ENCODE measurements around the gene USH1G. TPM values are rescaled to one million over a fixed set of nuclear protein-coding genes. Genes with fewer than 3 reads are reported as not detected.

The USH1G gene
- total and polyA plus RNA-seq, 2 of the 13 experiments (the other 11 are each of a cell fraction or from before 2014, with no cell fraction given) = 0.04 TPM; not detected in 1

DNA sequence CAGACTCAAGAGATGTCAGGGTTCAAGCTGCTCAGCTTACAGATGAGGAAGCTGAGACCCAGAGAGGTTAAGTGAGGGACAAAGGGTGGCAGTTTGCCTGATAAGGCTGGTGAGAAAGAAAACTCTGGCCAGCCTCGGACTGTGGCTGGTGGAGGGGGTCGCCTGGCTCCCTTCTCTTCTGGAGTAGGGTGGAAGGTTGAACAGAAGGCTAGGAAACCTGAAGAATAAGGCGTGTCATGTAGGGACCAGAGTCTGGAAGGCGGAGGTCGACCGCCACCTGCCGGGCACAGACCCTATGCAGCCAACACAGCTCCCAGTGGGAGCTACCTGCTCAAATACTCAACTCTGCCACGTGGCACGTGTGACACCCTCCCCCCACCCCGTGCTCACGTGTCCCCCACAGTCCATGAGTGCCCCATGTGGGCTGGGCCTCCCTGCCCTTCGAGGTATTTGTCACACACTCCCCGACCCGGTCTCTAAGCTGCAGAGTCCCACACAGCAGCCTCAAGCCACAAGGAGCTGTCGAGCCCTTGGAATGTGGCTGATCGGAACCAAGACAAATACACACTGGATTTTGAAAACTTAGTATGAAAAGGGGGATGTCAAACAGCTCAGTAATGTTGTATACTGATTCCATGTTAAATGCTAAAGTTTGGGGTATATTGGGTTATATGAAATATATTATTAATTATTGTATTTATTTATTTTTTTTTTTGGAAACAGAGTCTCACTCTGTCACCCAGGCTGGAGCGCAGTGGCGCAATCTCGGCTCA lies 37.7 kb upstream of the USH1G start (continued):
- TF ChIP-seq, protein P1, sequence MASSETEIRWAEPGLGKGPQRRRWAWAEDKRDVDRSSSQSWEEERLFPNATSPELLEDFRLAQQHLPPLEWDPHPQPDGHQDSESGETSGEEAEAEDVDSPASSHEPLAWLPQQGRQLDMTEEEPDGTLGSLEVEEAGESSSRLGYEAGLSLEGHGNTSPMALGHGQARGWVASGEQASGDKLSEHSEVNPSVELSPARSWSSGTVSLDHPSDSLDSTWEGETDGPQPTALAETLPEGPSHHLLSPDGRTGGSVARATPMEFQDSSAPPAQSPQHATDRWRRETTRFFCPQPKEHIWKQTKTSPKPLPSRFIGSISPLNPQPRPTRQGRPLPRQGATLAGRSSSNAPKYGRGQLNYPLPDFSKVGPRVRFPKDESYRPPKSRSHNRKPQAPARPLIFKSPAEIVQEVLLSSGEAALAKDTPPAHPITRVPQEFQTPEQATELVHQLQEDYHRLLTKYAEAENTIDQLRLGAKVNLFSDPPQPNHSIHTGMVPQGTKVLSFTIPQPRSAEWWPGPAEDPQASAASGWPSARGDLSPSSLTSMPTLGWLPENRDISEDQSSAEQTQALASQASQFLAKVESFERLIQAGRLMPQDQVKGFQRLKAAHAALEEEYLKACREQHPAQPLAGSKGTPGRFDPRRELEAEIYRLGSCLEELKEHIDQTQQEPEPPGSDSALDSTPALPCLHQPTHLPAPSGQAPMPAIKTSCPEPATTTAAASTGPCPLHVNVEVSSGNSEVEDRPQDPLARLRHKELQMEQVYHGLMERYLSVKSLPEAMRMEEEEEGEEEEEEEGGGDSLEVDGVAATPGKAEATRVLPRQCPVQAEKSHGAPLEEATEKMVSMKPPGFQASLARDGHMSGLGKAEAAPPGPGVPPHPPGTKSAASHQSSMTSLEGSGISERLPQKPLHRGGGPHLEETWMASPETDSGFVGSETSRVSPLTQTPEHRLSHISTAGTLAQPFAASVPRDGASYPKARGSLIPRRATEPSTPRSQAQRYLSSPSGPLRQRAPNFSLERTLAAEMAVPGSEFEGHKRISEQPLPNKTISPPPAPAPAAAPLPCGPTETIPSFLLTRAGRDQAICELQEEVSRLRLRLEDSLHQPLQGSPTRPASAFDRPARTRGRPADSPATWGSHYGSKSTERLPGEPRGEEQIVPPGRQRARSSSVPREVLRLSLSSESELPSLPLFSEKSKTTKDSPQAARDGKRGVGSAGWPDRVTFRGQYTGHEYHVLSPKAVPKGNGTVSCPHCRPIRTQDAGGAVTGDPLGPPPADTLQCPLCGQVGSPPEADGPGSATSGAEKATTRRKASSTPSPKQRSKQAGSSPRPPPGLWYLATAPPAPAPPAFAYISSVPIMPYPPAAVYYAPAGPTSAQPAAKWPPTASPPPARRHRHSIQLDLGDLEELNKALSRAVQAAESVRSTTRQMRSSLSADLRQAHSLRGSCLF (CRISPR knock-in tag; IDR thresholded peaks at IDR 0.05; ENCODE audit: borderline replicate concordance) = no peak; the same call in 1 of the 2 replicates
- TF ChIP-seq CBX5 (CRISPR knock-in tag; IDR thresholded peaks at IDR 0.05; ENCODE audit: borderline replicate concordance) (peak; percentile 87; the same call in 1 of the 2 replicates), NFKB2 (CRISPR knock-in tag; IDR thresholded peaks at IDR 0.05; ENCODE audit: borderline replicate concordance) (peak; percentile 94; the same call in 1 of the 2 replicates), GZF1 (CRISPR knock-in tag; IDR thresholded peaks at IDR 0.05) (0 out of 2 replicates have a peak, but pooled peaks have one; percentile 35), ZNF205 (CRISPR knock-in tag; IDR thresholded peaks at IDR 0.05) (no peak), ZNF136 (CRISPR knock-in tag; IDR thresholded peaks at IDR 0.05; ENCODE audit: low read depth) (0 out of 2 replicates have a peak, but pooled peaks have one; percentile 35), ZNF138 (CRISPR knock-in tag; IDR thresholded peaks at IDR 0.05; ENCODE audit: low read depth) (no peak), KLF6 (CRISPR knock-in tag; IDR thresholded peaks at IDR 0.05) (peak; percentile 84; the same call in 1 of the 2 replicates), ZNF383 (CRISPR knock-in tag; IDR thresholded peaks at IDR 0.05; ENCODE audit: borderline replicate concordance) (no peak), NFATC3 (CRISPR knock-in tag; IDR thresholded peaks at IDR 0.05) (peak; percentile 98), BRD4 (CRISPR knock-in tag; IDR thresholded peaks at IDR 0.05) (no peak)
- TF ChIP-seq, protein P2, sequence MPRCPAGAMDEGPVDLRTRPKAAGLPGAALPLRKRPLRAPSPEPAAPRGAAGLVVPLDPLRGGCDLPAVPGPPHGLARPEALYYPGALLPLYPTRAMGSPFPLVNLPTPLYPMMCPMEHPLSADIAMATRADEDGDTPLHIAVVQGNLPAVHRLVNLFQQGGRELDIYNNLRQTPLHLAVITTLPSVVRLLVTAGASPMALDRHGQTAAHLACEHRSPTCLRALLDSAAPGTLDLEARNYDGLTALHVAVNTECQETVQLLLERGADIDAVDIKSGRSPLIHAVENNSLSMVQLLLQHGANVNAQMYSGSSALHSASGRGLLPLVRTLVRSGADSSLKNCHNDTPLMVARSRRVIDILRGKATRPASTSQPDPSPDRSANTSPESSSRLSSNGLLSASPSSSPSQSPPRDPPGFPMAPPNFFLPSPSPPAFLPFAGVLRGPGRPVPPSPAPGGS (CRISPR knock-in tag; IDR thresholded peaks at IDR 0.05) = no peak
- TF ChIP-seq, protein P3, sequence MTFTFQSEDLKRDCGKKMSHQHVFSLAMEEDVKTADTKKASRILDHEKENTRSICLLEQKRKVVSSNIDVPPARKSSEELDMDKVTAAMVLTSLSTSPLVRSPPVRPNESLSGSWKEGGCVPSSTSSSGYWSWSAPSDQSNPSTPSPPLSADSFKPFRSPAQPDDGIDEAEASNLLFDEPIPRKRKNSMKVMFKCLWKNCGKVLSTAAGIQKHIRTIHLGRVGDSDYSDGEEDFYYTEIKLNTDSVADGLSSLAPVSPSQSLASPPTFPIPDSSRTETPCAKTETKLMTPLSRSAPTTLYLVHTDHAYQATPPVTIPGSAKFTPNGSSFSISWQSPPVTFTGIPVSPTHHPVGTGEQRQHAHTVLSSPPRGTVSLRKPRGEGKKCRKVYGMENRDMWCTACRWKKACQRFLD (CRISPR knock-in tag; IDR thresholded peaks at IDR 0.05; ENCODE audit: borderline replicate concordance) = no peak; the same call in 1 of the 2 replicates
- TF ChIP-seq, protein P4, sequence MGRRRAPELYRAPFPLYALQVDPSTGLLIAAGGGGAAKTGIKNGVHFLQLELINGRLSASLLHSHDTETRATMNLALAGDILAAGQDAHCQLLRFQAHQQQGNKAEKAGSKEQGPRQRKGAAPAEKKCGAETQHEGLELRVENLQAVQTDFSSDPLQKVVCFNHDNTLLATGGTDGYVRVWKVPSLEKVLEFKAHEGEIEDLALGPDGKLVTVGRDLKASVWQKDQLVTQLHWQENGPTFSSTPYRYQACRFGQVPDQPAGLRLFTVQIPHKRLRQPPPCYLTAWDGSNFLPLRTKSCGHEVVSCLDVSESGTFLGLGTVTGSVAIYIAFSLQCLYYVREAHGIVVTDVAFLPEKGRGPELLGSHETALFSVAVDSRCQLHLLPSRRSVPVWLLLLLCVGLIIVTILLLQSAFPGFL (CRISPR knock-in tag; IDR thresholded peaks at IDR 0.05) = no peak
- TF ChIP-seq, protein P5, sequence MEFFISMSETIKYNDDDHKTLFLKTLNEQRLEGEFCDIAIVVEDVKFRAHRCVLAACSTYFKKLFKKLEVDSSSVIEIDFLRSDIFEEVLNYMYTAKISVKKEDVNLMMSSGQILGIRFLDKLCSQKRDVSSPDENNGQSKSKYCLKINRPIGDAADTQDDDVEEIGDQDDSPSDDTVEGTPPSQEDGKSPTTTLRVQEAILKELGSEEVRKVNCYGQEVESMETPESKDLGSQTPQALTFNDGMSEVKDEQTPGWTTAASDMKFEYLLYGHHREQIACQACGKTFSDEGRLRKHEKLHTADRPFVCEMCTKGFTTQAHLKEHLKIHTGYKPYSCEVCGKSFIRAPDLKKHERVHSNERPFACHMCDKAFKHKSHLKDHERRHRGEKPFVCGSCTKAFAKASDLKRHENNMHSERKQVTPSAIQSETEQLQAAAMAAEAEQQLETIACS (CRISPR knock-in tag; IDR thresholded peaks at IDR 0.05) = no peak

Measured in HepG2 (cell line).